ENCODE data around the gene SIX6.

Gene SIX6

GRCh38 chr14:60514378-60514740 lies 5.4 kb downstream of the SIX6 start:
- no peak for DNase-seq (ENCODE audit: low read depth)

GRCh38 chr14:60514741-60515491 lies 6.0 kb downstream of the SIX6 start:
- DNase-seq (ENCODE audit: low read depth), result no peak

DNA sequence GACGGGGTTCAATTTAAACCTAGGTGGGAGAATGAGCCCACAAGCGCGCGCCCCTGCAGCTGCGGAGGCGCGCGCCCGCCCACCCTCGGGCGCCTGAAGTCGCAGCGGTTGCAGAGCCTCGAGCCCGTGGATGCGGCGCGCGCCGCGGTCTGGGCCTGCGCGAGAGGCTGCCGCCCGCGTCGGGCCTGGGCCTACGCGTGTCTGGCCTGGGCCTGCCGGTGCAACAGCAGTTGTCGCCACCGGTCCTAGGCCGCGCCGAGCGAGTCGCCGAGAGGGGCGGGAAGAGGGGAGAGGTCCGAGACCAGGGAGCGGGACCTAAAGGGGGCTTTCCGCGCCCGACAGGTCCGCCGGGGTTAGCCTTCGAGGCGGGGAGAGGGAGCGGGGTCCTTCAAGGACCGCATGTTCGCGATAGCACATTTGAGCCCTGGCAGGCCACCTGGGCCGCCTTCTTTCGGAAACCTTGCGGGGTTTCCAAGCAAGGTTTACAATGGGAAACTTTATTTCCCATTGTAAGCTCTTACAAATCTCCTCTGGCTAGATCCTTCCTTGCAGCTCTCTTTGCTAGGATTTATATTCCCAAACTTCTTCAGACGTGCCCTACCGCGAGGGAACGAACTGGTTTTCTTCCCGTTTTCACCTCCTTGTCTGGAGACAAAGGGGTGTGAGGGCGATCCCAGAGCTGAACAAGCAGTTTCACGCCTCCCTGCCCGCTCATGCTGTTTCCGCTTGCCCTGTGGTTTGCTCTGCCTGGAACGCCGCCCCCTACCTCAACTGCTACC lies 6.8 kb downstream of the SIX6 start:
- no peak for DNase-seq (ENCODE audit: low read depth)

DNA sequence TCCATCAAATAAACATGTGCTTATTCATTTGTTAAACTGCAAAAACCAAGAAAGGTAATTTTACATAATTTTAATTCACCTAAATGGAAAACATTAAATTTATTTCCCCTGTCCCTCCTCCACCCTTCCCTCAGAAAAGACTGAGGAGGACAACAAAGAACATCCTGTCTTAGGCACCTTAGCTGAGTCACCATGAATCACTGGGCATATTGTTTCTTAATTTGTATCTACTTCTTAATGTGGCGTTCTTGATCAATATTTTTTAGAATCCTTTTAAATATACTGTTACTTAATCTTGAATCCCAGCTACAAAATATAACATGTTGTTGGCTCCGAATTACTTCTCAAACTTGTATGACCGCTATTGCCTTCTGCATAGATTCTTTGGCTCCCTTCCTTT lies 23.5 kb downstream of the SIX6 start:
- no peak for DNase-seq (ENCODE audit: low read depth)

DNA sequence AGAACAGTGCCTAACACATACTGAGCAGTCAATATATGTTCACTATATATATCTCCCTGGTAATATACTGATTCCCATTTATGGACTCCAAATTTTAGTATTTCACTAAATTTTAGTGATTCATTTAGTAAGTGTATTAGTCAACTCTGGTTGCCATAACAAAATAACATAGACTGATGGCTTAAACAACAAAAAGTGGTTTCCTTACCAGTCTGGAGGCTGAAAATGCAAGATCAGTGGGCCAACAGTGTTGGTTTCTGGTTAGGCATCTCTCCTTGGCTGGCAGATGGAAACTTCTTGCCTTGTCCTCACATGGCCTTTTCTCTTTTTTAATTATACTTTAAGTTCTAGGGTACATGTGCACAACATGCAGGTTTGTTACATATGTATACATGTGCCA lies 28.7 kb downstream of the SIX6 start:
- DNase-seq (ENCODE audit: low read depth), result no peak

GRCh38 chr14:60544659-60545058 lies 35.7 kb downstream of the SIX6 start:
- no peak for DNase-seq (ENCODE audit: low read depth)

DNA sequence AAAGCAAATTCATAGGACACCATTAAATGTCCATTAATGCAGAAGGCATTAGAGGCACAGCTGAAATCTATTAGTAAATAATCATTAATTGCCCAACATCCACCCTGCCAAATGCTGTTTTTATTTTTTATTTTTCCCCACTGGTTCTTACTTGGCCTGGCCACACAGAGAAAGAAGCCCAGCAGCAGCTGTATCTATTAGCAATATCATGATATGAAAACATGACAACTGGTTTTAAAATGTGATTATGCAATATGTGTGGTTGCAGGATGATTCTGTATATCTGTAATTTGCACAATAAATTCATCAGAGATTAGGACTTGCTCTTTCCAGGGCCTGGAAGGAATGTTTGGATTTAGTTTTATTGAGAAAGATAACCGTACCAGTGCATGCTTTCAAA lies 44.9 kb downstream of the SIX6 start:
- DNase-seq (ENCODE audit: low read depth), result no peak

DNA sequence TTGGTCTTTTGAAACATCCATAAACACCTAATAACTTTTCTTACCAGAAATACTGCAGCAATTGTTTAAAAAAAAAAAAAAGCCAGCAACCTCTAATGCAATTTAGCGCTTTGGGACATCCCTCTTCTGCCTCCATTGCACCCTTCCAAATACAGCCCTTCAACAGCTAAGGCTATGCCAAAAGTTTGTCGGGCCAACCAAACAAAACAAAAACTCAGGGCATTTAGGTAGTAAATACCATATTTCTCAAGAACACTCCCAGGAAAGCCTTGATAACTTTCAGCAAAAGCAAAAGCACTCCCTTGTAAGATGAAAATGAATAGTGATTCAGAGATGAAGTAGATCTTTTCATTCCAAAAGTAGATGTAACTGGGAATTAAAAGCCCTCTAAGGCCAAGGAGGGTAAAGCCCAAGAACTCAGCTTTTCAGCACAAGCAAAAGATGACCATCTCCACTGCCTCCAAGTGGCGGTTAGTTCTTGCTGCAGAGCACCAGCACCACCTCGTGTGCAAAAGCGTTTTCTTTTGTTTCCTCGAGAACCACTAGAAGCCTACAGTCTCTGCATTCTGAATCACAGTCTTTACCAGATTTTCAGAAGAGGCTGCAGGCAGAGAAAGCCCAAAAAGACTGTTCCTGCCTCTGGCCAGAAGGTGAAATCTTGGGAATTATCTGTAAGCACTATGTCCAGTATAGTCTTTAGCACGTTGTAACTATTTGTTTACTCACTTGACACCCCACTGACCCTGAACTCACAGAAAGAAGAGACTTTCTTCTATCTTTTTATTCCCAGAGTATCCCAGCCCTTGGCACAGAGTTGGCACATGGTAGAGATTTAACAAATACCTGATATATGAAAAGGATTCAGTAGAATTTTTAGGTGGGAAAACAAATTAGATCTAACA lies 53.1 kb downstream of the SIX6 start:
- no peak for DNase-seq (ENCODE audit: low read depth)
